Measurements from ENCODE around the gene SPEN.
"Not testable (repeated sequence)": the region's sequence is repeated elsewhere in the genome, so short reads cannot be mapped to it uniquely, and the experiment has no call there.

The SPEN gene

GRCh38 chr1:15856888-15857287, 9.4 kb downstream of the SPEN start:
- DNase-seq = no peak

GRCh38 chr1:15858069-15858670, 10.7 kb downstream of the SPEN start:
- DNase-seq = no peak

- DNase-seq = no peak
Measured at GRCh38 chr1:15858672-15859372, 11.3 kb downstream of the SPEN start.

- DNase-seq = no peak
Measured at GRCh38 chr1:15863156-15863901, 15.8 kb downstream of the SPEN start.

GRCh38 chr1:15866721-15867201, 19.3 kb downstream of the SPEN start:
- no peak for DNase-seq

GRCh38 chr1:15867288-15867687, 19.8 kb downstream of the SPEN start:
- no peak for DNase-seq

- no peak for DNase-seq
Measured at GRCh38 chr1:15869413-15869812, 21.9 kb downstream of the SPEN start.

GRCh38 chr1:15870421-15870820, 22.9 kb downstream of the SPEN start:
- no peak for DNase-seq

- no peak for DNase-seq
Measured at GRCh38 chr1:15874471-15874870, 27.0 kb downstream of the SPEN start.

GRCh38 chr1:15876357-15877055, 29.0 kb downstream of the SPEN start:
- DNase-seq = no peak

- no peak for DNase-seq
Measured at GRCh38 chr1:15881961-15882360, 34.5 kb downstream of the SPEN start.

- DNase-seq = no peak
Measured at GRCh38 chr1:15882665-15883064, 35.2 kb downstream of the SPEN start.

GRCh38 chr1:15883326-15883725, 35.8 kb downstream of the SPEN start:
- no peak for DNase-seq

GRCh38 chr1:15884477-15884876, 37.0 kb downstream of the SPEN start:
- DNase-seq = no peak

GRCh38 chr1:15885269-15885668, 37.8 kb downstream of the SPEN start:
- no peak for DNase-seq

GRCh38 chr1:15885701-15886610, 38.4 kb downstream of the SPEN start:
- DNase-seq = no peak

- no peak for DNase-seq
Measured at GRCh38 chr1:15886611-15887167, 39.2 kb downstream of the SPEN start.

GRCh38 chr1:15892857-15893599, 45.5 kb downstream of the SPEN start:
- DNase-seq = not testable (repeated sequence)

- no peak for DNase-seq
Measured at GRCh38 chr1:15895233-15895632, 47.7 kb downstream of the SPEN start.

- DNase-seq = not testable (repeated sequence)
Measured at GRCh38 chr1:15896841-15897610, 49.5 kb downstream of the SPEN start.

Measured in effector CD4-positive, alpha-beta T cell (primary cell).